ENCODE data around the gene TNRC18.

The TNRC18 gene

DNA sequence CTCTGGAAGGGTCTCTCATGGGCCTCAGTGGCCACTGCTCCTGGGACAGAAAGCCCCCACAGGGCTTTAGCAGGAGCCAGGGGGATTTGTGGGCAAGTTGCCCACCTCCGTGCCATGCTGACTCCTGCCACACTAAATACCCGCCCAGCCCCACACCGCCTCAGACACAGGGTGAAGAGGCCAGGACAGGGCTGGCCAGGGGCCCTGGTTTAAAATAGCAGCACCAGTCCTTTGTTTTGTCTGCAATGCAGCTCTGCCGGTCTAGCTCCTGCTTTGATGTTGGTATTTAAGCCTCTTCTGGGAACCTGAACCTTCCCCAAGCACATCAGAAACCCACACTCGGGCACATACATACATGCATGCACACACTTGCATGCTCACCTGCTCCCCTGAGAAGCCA, 14.4 kb upstream of the TNRC18 start:
- Histone ChIP-seq H3K9ac (no peak overlapping the region), H3K4me2 (no peak overlapping the region), H2AFZ (ENCODE audit: low read depth) (no peak overlapping the region), H3K79me2 (ENCODE audit: insufficient read depth, low read depth) (no peaks in the 10 kb centered on the region), H3K4me3 (IDR thresholded peaks at IDR 0.05; ENCODE audit: insufficient read depth, low read depth, low read length) (no peak overlapping the region), H3K27ac (no peak overlapping the region), H3K27me3 (ENCODE audit: insufficient read depth, low read depth) (no peaks in the 10 kb centered on the region), H4K20me1 (ENCODE audit: insufficient read depth) (no peaks in the 10 kb centered on the region), H3K36me3 (ENCODE audit: insufficient read depth) (no peaks in the 10 kb centered on the region), H3K4me1 (ENCODE audit: low read depth, poor library complexity, severe bottlenecking) (no peaks in the 10 kb centered on the region)
- TF ChIP-seq, protein P1, sequence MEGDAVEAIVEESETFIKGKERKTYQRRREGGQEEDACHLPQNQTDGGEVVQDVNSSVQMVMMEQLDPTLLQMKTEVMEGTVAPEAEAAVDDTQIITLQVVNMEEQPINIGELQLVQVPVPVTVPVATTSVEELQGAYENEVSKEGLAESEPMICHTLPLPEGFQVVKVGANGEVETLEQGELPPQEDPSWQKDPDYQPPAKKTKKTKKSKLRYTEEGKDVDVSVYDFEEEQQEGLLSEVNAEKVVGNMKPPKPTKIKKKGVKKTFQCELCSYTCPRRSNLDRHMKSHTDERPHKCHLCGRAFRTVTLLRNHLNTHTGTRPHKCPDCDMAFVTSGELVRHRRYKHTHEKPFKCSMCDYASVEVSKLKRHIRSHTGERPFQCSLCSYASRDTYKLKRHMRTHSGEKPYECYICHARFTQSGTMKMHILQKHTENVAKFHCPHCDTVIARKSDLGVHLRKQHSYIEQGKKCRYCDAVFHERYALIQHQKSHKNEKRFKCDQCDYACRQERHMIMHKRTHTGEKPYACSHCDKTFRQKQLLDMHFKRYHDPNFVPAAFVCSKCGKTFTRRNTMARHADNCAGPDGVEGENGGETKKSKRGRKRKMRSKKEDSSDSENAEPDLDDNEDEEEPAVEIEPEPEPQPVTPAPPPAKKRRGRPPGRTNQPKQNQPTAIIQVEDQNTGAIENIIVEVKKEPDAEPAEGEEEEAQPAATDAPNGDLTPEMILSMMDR (conservative IDR thresholded peaks at IDR 0.05; ENCODE audit: low read depth, low read length): no peak

DNA sequence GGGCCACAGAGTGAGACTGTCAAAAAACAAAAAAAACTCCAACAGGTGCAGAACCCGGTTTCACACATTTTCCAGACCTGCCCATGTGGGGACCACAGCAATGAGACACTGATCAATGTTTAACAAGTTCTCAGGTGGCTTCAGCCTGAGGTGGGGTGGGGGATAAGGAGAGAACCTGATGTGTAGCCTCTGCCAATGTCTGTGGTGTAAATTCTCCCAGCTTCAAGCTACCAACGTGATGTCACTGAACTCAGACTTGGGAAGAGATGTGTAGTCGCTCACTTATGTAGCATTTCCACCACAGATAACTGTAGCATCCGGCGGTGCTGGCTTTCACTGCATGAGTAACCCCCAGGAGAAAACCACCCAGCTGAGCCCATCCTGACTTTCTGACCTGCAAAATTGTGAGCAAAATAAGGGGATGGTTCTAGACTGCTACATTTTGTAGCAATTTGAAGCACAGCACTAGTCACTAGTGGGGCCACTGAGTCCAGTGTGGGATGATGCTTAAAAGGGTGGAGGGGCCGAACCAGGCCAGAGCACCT, 13.8 kb upstream of the TNRC18 start:
- H3K36me3 ChIP-seq (ENCODE audit: insufficient read depth): no peaks in the 10 kb centered on the region
- H3K4me2 ChIP-seq: no peak overlapping the region
- H3K9ac ChIP-seq: no peak overlapping the region
- no peaks in the 10 kb centered on the region; the same call in 1 of the 2 replicates for H3K27me3 ChIP-seq (ENCODE audit: insufficient read depth, low read depth)
- no peaks in the 10 kb centered on the region for H3K79me2 ChIP-seq (ENCODE audit: insufficient read depth, low read depth)
- TF ChIP-seq, protein P1 (conservative IDR thresholded peaks at IDR 0.05; ENCODE audit: low read depth, low read length): no peak
- H4K20me1 ChIP-seq (ENCODE audit: insufficient read depth): no peaks in the 10 kb centered on the region
- H2AFZ ChIP-seq (ENCODE audit: low read depth): no peak overlapping the region
- no peak overlapping the region for H3K4me3 ChIP-seq (IDR thresholded peaks at IDR 0.05; ENCODE audit: insufficient read depth, low read depth, low read length)
- H3K4me1 ChIP-seq (ENCODE audit: low read depth, poor library complexity, severe bottlenecking): no peaks in the 10 kb centered on the region
- no peak overlapping the region for H3K27ac ChIP-seq

DNA sequence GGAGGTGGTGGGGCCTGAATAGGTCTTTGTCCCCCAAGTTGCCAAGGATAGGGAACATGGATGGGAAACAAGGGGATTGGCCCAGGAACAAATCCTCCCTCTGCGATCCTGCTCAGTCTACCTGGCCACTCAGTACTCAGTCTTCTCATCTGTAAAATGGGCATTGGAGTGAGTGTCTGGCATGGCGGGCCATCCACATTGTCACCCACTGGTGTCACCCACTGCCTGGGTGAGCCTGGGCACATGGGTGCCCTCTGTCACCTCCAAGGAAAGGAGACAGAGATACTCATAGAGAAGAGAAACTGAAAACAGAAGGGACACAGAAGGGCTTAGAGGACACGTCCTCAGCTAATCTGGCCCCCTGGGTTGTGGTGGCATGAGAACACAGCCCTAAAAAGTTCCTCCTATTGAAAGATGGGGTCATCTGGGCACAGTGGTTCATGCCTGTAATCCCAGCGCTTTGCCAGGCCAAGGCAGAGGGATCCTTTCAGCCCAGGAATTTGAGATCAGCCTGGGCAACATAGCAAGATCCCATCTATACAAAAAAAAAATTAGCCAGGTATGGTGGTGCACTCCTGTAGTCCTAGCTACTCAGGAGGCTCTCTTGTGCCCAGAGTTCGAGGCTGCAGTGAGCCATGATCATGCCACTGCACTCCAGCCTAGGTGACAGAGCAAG, 12.5 kb upstream of the TNRC18 start:
- Histone ChIP-seq H3K4me3 (IDR thresholded peaks at IDR 0.05; ENCODE audit: insufficient read depth, low read depth, low read length) (no peak overlapping the region), H3K79me2 (ENCODE audit: insufficient read depth, low read depth) (no peaks in the 10 kb centered on the region)

DNA sequence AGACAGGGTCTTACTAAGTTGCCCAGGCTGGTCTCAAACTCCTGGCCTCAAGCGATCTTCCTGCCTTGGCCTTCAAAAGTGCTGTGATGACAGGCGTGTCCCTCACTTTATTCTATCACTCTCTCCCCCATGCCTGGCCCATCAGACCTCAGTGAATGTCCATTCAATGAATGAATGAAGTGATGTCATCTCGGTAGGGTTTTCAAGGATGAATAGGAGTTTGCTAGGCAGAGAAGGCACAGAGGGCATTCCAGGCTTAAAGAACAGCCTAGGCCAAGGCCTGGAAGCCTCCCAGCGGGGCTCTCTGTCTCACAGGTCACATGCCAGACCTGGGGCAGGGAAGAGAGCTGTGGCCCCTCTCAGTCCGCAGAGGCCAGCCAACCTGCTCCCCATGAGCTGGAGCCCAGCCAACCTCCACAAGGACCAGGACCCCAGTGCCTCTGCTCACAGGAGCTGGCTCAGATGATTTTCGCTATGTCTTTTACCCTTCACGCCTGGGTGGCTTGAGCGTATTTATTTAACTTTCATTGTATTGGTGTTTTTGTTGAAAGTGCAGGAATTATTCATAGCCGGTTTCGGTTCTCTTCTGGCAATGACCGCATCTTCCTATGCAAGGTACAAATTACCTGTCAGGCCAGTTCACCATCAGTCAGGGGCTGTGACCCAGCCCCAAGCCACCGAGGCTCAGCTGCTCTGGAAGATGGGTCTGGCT, 11.8 kb upstream of the TNRC18 start:
- Histone ChIP-seq H3K4me1 (ENCODE audit: low read depth, poor library complexity, severe bottlenecking) (no peaks in the 10 kb centered on the region), H3K9ac (no peak overlapping the region), H3K79me2 (ENCODE audit: insufficient read depth, low read depth) (no peaks in the 10 kb centered on the region), H2AFZ (ENCODE audit: low read depth) (no peak overlapping the region), H3K4me3 (IDR thresholded peaks at IDR 0.05; ENCODE audit: insufficient read depth, low read depth, low read length) (no peak overlapping the region), H3K27me3 (ENCODE audit: insufficient read depth, low read depth) (no peaks in the 10 kb centered on the region; the same call in 1 of the 2 replicates), H3K36me3 (ENCODE audit: insufficient read depth) (no peaks in the 10 kb centered on the region), H3K4me2 (no peak overlapping the region), H3K27ac (no peak overlapping the region), H4K20me1 (ENCODE audit: insufficient read depth) (no peaks in the 10 kb centered on the region)
- TF ChIP-seq, protein P1 (conservative IDR thresholded peaks at IDR 0.05; ENCODE audit: low read depth, low read length): no peak

More for the DNA sequence above, 12.5 kb upstream of the TNRC18 start:
- Histone ChIP-seq H3K9ac (no peak overlapping the region), H3K27me3 (ENCODE audit: insufficient read depth, low read depth) (no peaks in the 10 kb centered on the region; the same call in 1 of the 2 replicates), H3K27ac (no peak overlapping the region), H3K4me1 (ENCODE audit: low read depth, poor library complexity, severe bottlenecking) (no peaks in the 10 kb centered on the region), H2AFZ (ENCODE audit: low read depth) (no peak overlapping the region), H3K36me3 (ENCODE audit: insufficient read depth) (no peaks in the 10 kb centered on the region), H3K4me2 (no peak overlapping the region), H4K20me1 (ENCODE audit: insufficient read depth) (no peaks in the 10 kb centered on the region)
- TF ChIP-seq, protein P1 (conservative IDR thresholded peaks at IDR 0.05; ENCODE audit: low read depth, low read length): no peak

All from KMS-11 (cell line).